ENCODE measurements around the gene GJD4. TPM values are rescaled to one million over a fixed set of nuclear protein-coding genes. Genes with fewer than 3 reads are reported as not detected.

The GJD4 gene
- total and polyA plus RNA-seq, 4 donors: not detected

GRCh38 chr10:35579116-35579515 lies 26.0 kb upstream of the GJD4 start:
- no peak for DNase-seq (ENCODE audit: low spot score)
- no peaks in the 10 kb centered on the region for H3K9me3 ChIP-seq (ENCODE audit: control insufficient read depth in 4 of 4, low read length in 3 of 4)
- H3K27ac ChIP-seq (ENCODE audit: low read depth in 1 of 2, low read length in 2 of 2): no peak overlapping the region
- peaks cover 0 to 3% (median under 1%) of the 10 kb centered on the region in 4 donors for H3K36me3 ChIP-seq (ENCODE audit: control insufficient read depth in 4 of 4, insufficient read depth in 3 of 4, low read depth in 1 of 4, low read length in 3 of 4)
- WGBS: 95% methylated on average over 3 of the region's 3 CpGs
- H3K4me3 ChIP-seq (ENCODE audit: low read depth in 1 of 3, low read length in 3 of 3): no peak overlapping the region
- no peaks in the 10 kb centered on the region for H3K27me3 ChIP-seq (ENCODE audit: control insufficient read depth in 4 of 4, insufficient read depth in 4 of 4, low read length in 3 of 4)
- no peaks in the 10 kb centered on the region for H3K4me1 ChIP-seq (ENCODE audit: control insufficient read depth in 4 of 4, insufficient read depth in 4 of 4, low read length in 3 of 4)
- no peak overlapping the region for H3K9ac ChIP-seq (ENCODE audit: low read depth in 1 of 2, low read length in 2 of 2)
- TF ChIP-seq RAD21 (IDR thresholded peaks at IDR 0.05) (no peak), ATF3 (IDR thresholded peaks at IDR 0.05) (no peak), SP1 (IDR thresholded peaks at IDR 0.05) (no peak), JUND (IDR thresholded peaks at IDR 0.05) (no peak)

- Histone ChIP-seq H3K9ac (ENCODE audit: low read depth in 1 of 2, low read length in 2 of 2) (no peak overlapping the region), H3K27me3 (ENCODE audit: control insufficient read depth in 4 of 4, insufficient read depth in 4 of 4, low read length in 3 of 4) (no peaks in the 10 kb centered on the region), H3K9me3 (ENCODE audit: control insufficient read depth in 4 of 4, low read length in 3 of 4) (no peaks in the 10 kb centered on the region), H3K27ac (ENCODE audit: low read depth in 1 of 2, low read length in 2 of 2) (no peak overlapping the region), H3K4me1 (ENCODE audit: control insufficient read depth in 4 of 4, insufficient read depth in 4 of 4, low read length in 3 of 4) (no peaks in the 10 kb centered on the region), H3K4me3 (ENCODE audit: low read depth in 1 of 3, low read length in 3 of 3) (no peak overlapping the region), H3K36me3 (ENCODE audit: control insufficient read depth in 4 of 4, insufficient read depth in 3 of 4, low read depth in 1 of 4, low read length in 3 of 4) (peaks cover 0 to 3% (median 0%) of the 10 kb centered on the region in 4 donors)
- no peak for TF ChIP-seq JUND (IDR thresholded peaks at IDR 0.05)
- TF ChIP-seq, protein P1, sequence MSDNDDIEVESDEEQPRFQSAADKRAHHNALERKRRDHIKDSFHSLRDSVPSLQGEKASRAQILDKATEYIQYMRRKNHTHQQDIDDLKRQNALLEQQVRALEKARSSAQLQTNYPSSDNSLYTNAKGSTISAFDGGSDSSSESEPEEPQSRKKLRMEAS (IDR thresholded peaks at IDR 0.05): no peak
- TF ChIP-seq HNF4G (IDR thresholded peaks at IDR 0.05): no peak
- no peak for TF ChIP-seq REST (IDR thresholded peaks at IDR 0.05)
- no peak for TF ChIP-seq FOXA2 (IDR thresholded peaks at IDR 0.05)
- WGBS: 73% methylated on average over 12 of the region's 12 CpGs
- no peak for DNase-seq (ENCODE audit: low spot score)
Measured at GRCh38 chr10:35579726-35580422, 25.3 kb upstream of the GJD4 start.

DNA sequence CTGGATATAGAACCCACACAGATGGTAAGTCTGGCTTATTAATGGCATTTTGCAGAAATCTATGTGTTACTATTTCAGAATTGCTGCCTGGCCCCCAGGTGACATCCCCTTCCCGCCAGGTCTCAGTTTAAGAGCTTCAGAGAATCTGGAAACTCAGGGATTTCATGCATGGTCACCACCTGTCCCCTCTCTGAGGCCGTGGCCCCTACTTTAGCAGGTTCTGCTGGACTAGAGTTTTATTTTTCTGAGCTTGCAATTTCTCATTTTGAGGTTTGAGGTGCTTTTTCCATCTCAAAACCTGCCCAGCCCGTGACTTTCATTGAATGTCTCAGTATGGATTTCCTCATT lies 24.7 kb upstream of the GJD4 start:
- no peaks in the 10 kb centered on the region for H3K9me3 ChIP-seq (ENCODE audit: control insufficient read depth in 4 of 4, low read length in 3 of 4)
- no peak overlapping the region for H3K4me3 ChIP-seq (ENCODE audit: low read depth in 1 of 3, low read length in 3 of 3)
- DNase-seq (ENCODE audit: low spot score): no peak
- 90% methylated on average over 3 of the region's 3 CpGs for WGBS
- no peaks in the 10 kb centered on the region for H3K4me1 ChIP-seq (ENCODE audit: control insufficient read depth in 4 of 4, insufficient read depth in 4 of 4, low read length in 3 of 4)
- no peak overlapping the region for H3K9ac ChIP-seq (ENCODE audit: low read depth in 1 of 2, low read length in 2 of 2)
- H3K27ac ChIP-seq (ENCODE audit: low read depth in 1 of 2, low read length in 2 of 2): no peak overlapping the region
- peaks cover 0 to 3% (median 0%) of the 10 kb centered on the region in 4 donors for H3K36me3 ChIP-seq (ENCODE audit: control insufficient read depth in 4 of 4, insufficient read depth in 3 of 4, low read depth in 1 of 4, low read length in 3 of 4)
- TF ChIP-seq HNF4A (conservative IDR thresholded peaks at IDR 0.05) (no peak), ATF3 (IDR thresholded peaks at IDR 0.05) (no peak), RAD21 (IDR thresholded peaks at IDR 0.05) (no peak), EGR1 (IDR thresholded peaks at IDR 0.05; ENCODE audit: low read depth in 2 of 2) (no peak), CTCF (IDR thresholded peaks at IDR 0.05; ENCODE audit: low read depth, low read length, missing input control) (no peak)
- H3K27me3 ChIP-seq (ENCODE audit: control insufficient read depth in 4 of 4, insufficient read depth in 4 of 4, low read length in 3 of 4): no peaks in the 10 kb centered on the region
